HepG2 (cell line): ENCODE results near the gene ATG13. TPM values are rescaled to one million over a fixed set of nuclear protein-coding genes. Genes with fewer than 3 reads are reported as not detected.
"Not testable (repeated sequence)": the region's sequence is repeated elsewhere in the genome, so short reads cannot be mapped to it uniquely, and the experiment has no call there.

Experiments
- ATAC-seq: fragments of 200-7000 bp; cut with Tn5 transposase; 3 replicates; pipeline ENCODE4 v1.9.1; 2020; ENCODE audit warnings: mild to moderate bottlenecking, moderate library complexity
- BruUV-seq: library from RNA; stranded (reverse); fragments of 400-500 nt; replicated peaks from 2 replicates; lab custom pipeline; 2021; lab: Mats Ljungman, UMichigan
- CTCF ChIA-PET: fragments of 300-600 bp; formaldehyde crosslinking; extraction: SDS; loops from one replicate; lab custom pipeline; 2021; ENCODE audit warnings: low total read pairs, inconsistent platforms, low intra/inter-chr PET ratio; lab: Yijun Ruan, JAX
- POLR2A ChIA-PET: fragments of 350-600 bp; sonication (Branson Sonifier 250); formaldehyde crosslinking; loops from one replicate; lab custom pipeline; 2020; ENCODE audit warnings: antibody characterized with exemption, inconsistent platforms; lab: Yijun Ruan, JAX
- DNase-seq: peaks from one replicate; pipeline ENCODE4 v3.0.0-alpha.2; 2015; ENCODE audit warnings: low spot score
- FAIRE-seq: peaks from 3 replicates; lab custom pipeline; 2011; peaks lifted over from hg19 to GRCh38; lab: Jason Lieb, UNC
- H2AFZ ChIP-seq: one replicate; pipeline ENCODE4 v1.6.1; 2011; ENCODE audit warnings: low read length, inconsistent platforms
- H3K27ac ChIP-seq: fragments of 300-600 bp; 3 replicates; pipeline ENCODE4 v1.8.0; 2011; ENCODE audit warnings: mixed run types, mild to moderate bottlenecking, mixed read lengths, low read length, inconsistent platforms; ENCODE audit not compliant: insufficient read depth; ENCODE audit errors: extremely low read length
- H3K27me3 ChIP-seq, 2 experiments: fragments of 200-600 bp in 1 of 2; 2 replicates in 1 of 2; 3 replicates in 1 of 2; pipeline versions ENCODE4 v1.6.0 to v1.8.0; 2011; ENCODE audit warnings: low read length in 2 of 2, mild to moderate bottlenecking in 2 of 2, moderate library complexity in 2 of 2, inconsistent platforms in 1 of 2; ENCODE audit not compliant: insufficient read depth in 2 of 2, control insufficient read depth in 1 of 2
- H3K36me3 ChIP-seq, 2 experiments: fragments of 200-600 bp in 1 of 2; replicated peaks in 1 of 2; 2 replicates in 1 of 2; 3 replicates in 1 of 2; pipeline versions ENCODE4 v1.5.1 to v1.8.0; 2011; ENCODE audit warnings: low read length in 2 of 2, inconsistent platforms in 1 of 2; ENCODE audit not compliant: insufficient read depth in 2 of 2, control insufficient read depth in 1 of 2
- H3K4me1 ChIP-seq: 2 replicates; pipeline ENCODE4 v1.5.1; 2012; ENCODE audit warnings: low read length, inconsistent platforms; ENCODE audit not compliant: insufficient read depth
- H3K4me2 ChIP-seq: 2 replicates; pipeline ENCODE4 v1.6.0; 2011; ENCODE audit warnings: low read depth, low read length, inconsistent platforms
- H3K4me3 ChIP-seq, 3 experiments: fragments of 200-600 bp in 1 of 3; sonication (generic), shearing (Covaris generic) in 1 of 3; replicated peaks in 1 of 3; 2 replicates each; pipeline ENCODE4 v1.5.1; 2011 to 2016; ENCODE audit warnings: low read length in 3 of 3, inconsistent platforms in 2 of 3, low read depth in 2 of 3, mild to moderate bottlenecking in 2 of 3, control low read depth in 1 of 3, mixed read lengths in 1 of 3; ENCODE audit not compliant: insufficient read depth in 1 of 3
- H3K79me2 ChIP-seq: one replicate; pipeline ENCODE4 v1.6.1; 2011; ENCODE audit warnings: low read length, inconsistent platforms; ENCODE audit not compliant: insufficient read depth
- H3K9ac ChIP-seq: 2 replicates; pipeline ENCODE4 v1.6.0; 2011; ENCODE audit warnings: mild to moderate bottlenecking, low read depth, low read length, inconsistent platforms; ENCODE audit not compliant: insufficient read depth
- H3K9me3 ChIP-seq: 2 replicates; pipeline ENCODE4 v1.5.1; 2012; ENCODE audit warnings: mild to moderate bottlenecking, low read length
- H4K20me1 ChIP-seq: 2 replicates; pipeline ENCODE4 v1.6.0; 2011; ENCODE audit warnings: inconsistent platforms, mild to moderate bottlenecking, low read length, moderate library complexity; ENCODE audit not compliant: insufficient read depth
- CTCF ChIP-seq: sonication (generic); formaldehyde crosslinking; IDR thresholded peaks from 2 replicates; pipeline ENCODE4 v1.5.0; 2020; ENCODE audit warnings: mild to moderate bottlenecking, missing genetic modification reagents, moderate library complexity
- RAD21 ChIP-seq: fragments of 450-650 bp; formaldehyde crosslinking; IDR thresholded peaks from 2 replicates; pipeline ENCODE4 v1.5.0; 2020; ENCODE audit warnings: mild to moderate bottlenecking
- SMC3 ChIP-seq: IDR thresholded peaks from 2 replicates; pipeline ENCODE4 v1.6.1; 2011; ENCODE audit warnings: low read length, improper control_type of control experiment
- STAG1 ChIP-seq: sonication (generic); formaldehyde crosslinking; IDR thresholded peaks from 2 replicates; pipeline ENCODE4 v1.4.0; 2020; ENCODE audit warnings: missing genetic modification reagents
- ZNF136 ChIP-seq: sonication (generic); formaldehyde crosslinking; IDR thresholded peaks from 2 replicates; pipeline ENCODE4 v1.8.1; 2022; ENCODE audit warnings: low read depth, mild to moderate bottlenecking, moderate library complexity, missing genetic modification reagents
- WGBS: methylation state at CpG from one replicate; pipeline ENCODE4 v1.1.6; 2017; ENCODE audit warnings: low lambda C conversion rate; 5-methylcytosine and 5-hydroxymethylcytosine counted together
- in situ Hi-C: cut with HindIII; loops from 2 replicates; pipeline ENCODE4 v1.10.0; 2017; ENCODE audit warnings: low pct_unique_long_range_greater_than_20kb; ENCODE audit not compliant: extremely low pct_ligation_motif_present
- intact Hi-C: fragments of 100-400 bp; cut with micrococcal nuclease; formaldehyde crosslinking; loops from one replicate; pipeline ENCODE4 v1.10.0; 2022; ENCODE audit not compliant: unreplicated experiment
- polyA plus RNA-seq, 8 experiments: library from polyadenylated mRNA; depleted of rRNA in 3 of 8; stranded (reverse) in 7 of 8; unstranded in 1 of 8; fragments of >200 nt; fragmentation: Illumina TruSeq in 4 of 8; extraction: Trizol in 4 of 8; gene quantifications; 2 replicates each; pipeline versions ENCODE4 v1.2.1 to v1.2.3, GENCODE V29; 2011 to 2016; ENCODE audit warnings: low read depth in 4 of 8, missing spikeins in 1 of 8, mixed read lengths in 1 of 8; ENCODE audit not compliant: insufficient read depth in 1 of 8
- total RNA-seq, 5 experiments: library from RNA; depleted of rRNA; stranded (reverse); fragments of >200 nt; fragmentation: Illumina TruSeq; extraction: Trizol; gene quantifications; 2 replicates each; pipeline ENCODE4 v1.2.3, GENCODE V29; 2016; ENCODE audit warnings: low read depth in 1 of 5

ATG13 gene
- total and polyA plus RNA-seq, 2 of the 13 experiments (the other 11 are each of a cell fraction or from before 2014, with no cell fraction given) = 55.0 to 77.3 TPM

GRCh38 chr11:46669711-46670139 lies 52.4 kb downstream of the ATG13 start:
- Histone ChIP-seq H3K9ac (no peak overlapping the region), H2AFZ (no peak overlapping the region), H4K20me1 (no peaks in the 10 kb centered on the region), H3K36me3 (peaks cover 43 to 77% of the 10 kb centered on the region in 2 experiments), H3K79me2 (no peaks in the 10 kb centered on the region), H3K27ac (no peak overlapping the region), H3K4me3 (no peak overlapping the region), H3K9me3 (no peaks in the 10 kb centered on the region), H3K4me2 (no peak overlapping the region), H3K27me3 (no peaks in the 10 kb centered on the region), H3K4me1 (peaks cover 9% of the 10 kb centered on the region)
- intact Hi-C loops (loop anchor here (5.0 kb wide), 1 partner anchor 48 kb away; the partner anchor contains the start of gene F2), in situ Hi-C loops (no loop called here)
- ChIA-PET CTCF (no interaction called here), POLR2A (no interaction called here)
- peak; percentile 34; the same call in 1 of the 2 replicates for TF ChIP-seq SMC3
- peak; percentile 70 for TF ChIP-seq CTCF (CRISPR knock-in tag)
- peak; percentile 73 for TF ChIP-seq STAG1
- no peak for TF ChIP-seq ZNF136 (CRISPR knock-in tag)
- TF ChIP-seq RAD21 = peak; percentile 66; the same call in 1 of the 2 replicates
- 94% methylated on average over 3 of the region's 3 CpGs for WGBS
- ATAC-seq = peak; percentile 74
- peak; percentile 23 for DNase-seq
- peak; percentile 48 for FAIRE-seq
- no TSS peak for BruUV-seq

GRCh38 chr11:46670521-46670920 lies 53.2 kb downstream of the ATG13 start:
- FAIRE-seq, H4K20me1 ChIP-seq, H3K27ac ChIP-seq, H3K9ac ChIP-seq, ATAC-seq, in situ Hi-C loops, H3K9me3 ChIP-seq, BruUV-seq, H2AFZ ChIP-seq, H3K4me2 ChIP-seq, H3K4me3 ChIP-seq, H3K79me2 ChIP-seq, CTCF ChIA-PET, H3K27me3 ChIP-seq, DNase-seq: not testable (repeated sequence)
- intact Hi-C loops = loop anchor here (5.0 kb wide), 1 partner anchor 47 kb away; the partner anchor contains the start of gene F2
- Histone ChIP-seq H3K4me1 (peaks cover 16% of the 10 kb centered on the region), H3K36me3 (peaks cover 40 to 69% of the 10 kb centered on the region in 2 experiments; a peak in 4 of 5 replicates)
- 93% methylated on average over 3 of the region's 3 CpGs for WGBS
- POLR2A ChIA-PET = interaction anchor here (1.2 to 2.6 kb wide), 2 partner anchors 30 to 50 kb away, joined by 3 to 8 read pairs; partner anchors contain the start of genes ARHGAP1 and F2
